Coronary artery (tissue), 2 donors: ENCODE results near the gene ALDH4A1.
"Not testable (repeated sequence)": the region's sequence is repeated elsewhere in the genome, so short reads cannot be mapped to it uniquely, and the experiment has no call there.

Source experiments
- DNase-seq: peaks from one replicate; pipeline ENCODE4 v3.0.0-alpha.2; 2017; ENCODE audit warnings: low spot score
- H3K27ac ChIP-seq, 2 donors: fragments of 200-600 bp; sonication (generic); one replicate each; pipeline ENCODE4 v1.5.1; 2016 to 2019
- H3K4me3 ChIP-seq: fragments of 200-600 bp; sonication (generic); 2 replicates; pipeline ENCODE4 v1.5.1; 2016; ENCODE audit warnings: mild to moderate bottlenecking, moderate library complexity
- CTCF ChIP-seq: fragments of 200-600 bp; sonication (generic); IDR thresholded peaks from one replicate; pipeline ENCODE4 v1.5.1; 2019; ENCODE audit warnings: antibody characterized with exemption

The ALDH4A1 gene

GRCh38 chr1:18895317-18895716, 7.0 kb downstream of the ALDH4A1 start:
- no peak overlapping the region for H3K4me3 ChIP-seq
- H3K27ac ChIP-seq, result peak overlapping the region; percentile 11 to 69

GRCh38 chr1:18893120-18893519, 9.2 kb downstream of the ALDH4A1 start:
- no peak for DNase-seq
- TF ChIP-seq CTCF, result no peak
- Histone ChIP-seq H3K27ac (no peak overlapping the region), H3K4me3 (no peak overlapping the region)

More at GRCh38 chr1:18895317-18895716, 7.0 kb downstream of the ALDH4A1 start:
- no peak for TF ChIP-seq CTCF
- no peak for DNase-seq

- H3K27ac ChIP-seq, DNase-seq, H3K4me3 ChIP-seq: not testable (repeated sequence)
Observed at GRCh38 chr1:18891858-18892257, 10.5 kb downstream of the ALDH4A1 start.

GRCh38 chr1:18891426-18891780, 11.0 kb downstream of the ALDH4A1 start:
- H3K4me3 ChIP-seq, result no peak overlapping the region
- peak overlapping the region; percentile 65 to 85 for H3K27ac ChIP-seq
- TF ChIP-seq CTCF, result no peak
- no peak for DNase-seq

- H3K27ac ChIP-seq, result peak overlapping the region; percentile 65 to 85
- peak overlapping the region; percentile 20 for H3K4me3 ChIP-seq
- no peak for TF ChIP-seq CTCF
- DNase-seq, result no peak
Observed at GRCh38 chr1:18890706-18891425, 11.5 kb downstream of the ALDH4A1 start.

GRCh38 chr1:18886003-18886335, 16.4 kb downstream of the ALDH4A1 start:
- H3K4me3 ChIP-seq, result no peak overlapping the region
- H3K27ac ChIP-seq, result no peak overlapping the region
- no peak for DNase-seq
- no peak for TF ChIP-seq CTCF

GRCh38 chr1:18885311-18886002, 16.9 kb downstream of the ALDH4A1 start:
- no peak for TF ChIP-seq CTCF
- Histone ChIP-seq H3K27ac (no peak overlapping the region), H3K4me3 (no peak overlapping the region)
- DNase-seq, result no peak
